Karpas-422 (cell line): ENCODE data around the gene CNN2. TPM values are rescaled to one million over a fixed set of nuclear protein-coding genes. Genes with fewer than 3 reads are reported as not detected.
A peak's percentile ranks its signal among the peaks of the same experiment; 100 is the strongest.

Experiments used
- DNase-seq: peaks from one replicate; pipeline ENCODE4 v3.0.0-alpha.2; 2015
- H2AFZ ChIP-seq: fragments of 200-600 bp; sonication (generic); 2 replicates; pipeline ENCODE4 v1.6.1; 2014; ENCODE audit warnings: antibody characterized with exemption, low read length, mixed read lengths
- H3K27ac ChIP-seq: fragments of 200-600 bp; sonication (generic); 2 replicates; pipeline ENCODE4 v1.5.1; 2014; ENCODE audit warnings: mild to moderate bottlenecking, low read length, moderate library complexity
- H3K27me3 ChIP-seq: fragments of 200-600 bp; sonication (generic); 2 replicates; pipeline ENCODE4 v1.6.1; 2014; ENCODE audit warnings: low read length, mixed read lengths
- H3K36me3 ChIP-seq: fragments of 200-600 bp; sonication (generic); 2 replicates; pipeline ENCODE4 v1.6.1; 2014; ENCODE audit warnings: low read length, mixed read lengths; ENCODE audit not compliant: insufficient read depth
- H3K4me1 ChIP-seq: fragments of 200-600 bp; sonication (generic); 2 replicates; pipeline ENCODE4 v1.6.1; 2014; ENCODE audit warnings: mild to moderate bottlenecking, low read length, mixed read lengths
- H3K4me2 ChIP-seq: fragments of 200-600 bp; sonication (generic); 2 replicates; pipeline ENCODE4 v1.6.1; 2014; ENCODE audit warnings: low read length, low read depth, mild to moderate bottlenecking; ENCODE audit not compliant: poor library complexity, severe bottlenecking
- H3K4me3 ChIP-seq: fragments of 200-600 bp; sonication (generic); 2 replicates; pipeline ENCODE4 v1.5.1; 2014; ENCODE audit warnings: mild to moderate bottlenecking, antibody characterized with exemption, low read length, mixed read lengths
- H3K79me2 ChIP-seq: fragments of 200-600 bp; sonication (generic); 2 replicates; pipeline ENCODE4 v1.6.1; 2014; ENCODE audit warnings: mild to moderate bottlenecking, low read length, mixed read lengths
- H3K9ac ChIP-seq: fragments of 200-600 bp; sonication (generic); 2 replicates; pipeline ENCODE4 v1.6.0; 2014; ENCODE audit warnings: low read length
- H3K9me2 ChIP-seq: fragments of 200-600 bp; sonication (generic), shearing (Covaris generic); replicated peaks from 2 replicates; pipeline ENCODE4 v1.6.0; 2014; ENCODE audit warnings: mild to moderate bottlenecking, low read length, moderate library complexity; ENCODE audit not compliant: insufficient read depth
- H3K9me3 ChIP-seq: fragments of 300-700, 200-600 bp; sonication (generic); 2 replicates; pipeline ENCODE4 v1.6.1; 2014; ENCODE audit warnings: low read length, mixed read lengths
- H4K20me1 ChIP-seq: fragments of 200-600 bp; sonication (generic); 2 replicates; pipeline ENCODE4 v1.6.1; 2014; ENCODE audit warnings: mild to moderate bottlenecking, antibody characterized with exemption, low read length, low read depth; ENCODE audit not compliant: insufficient read depth
- total RNA-seq: library from RNA; depleted of rRNA; stranded (reverse); fragments of >200 nt; shearing (Covaris generic); gene quantifications from 2 replicates; pipeline ENCODE4 v1.2.3, GENCODE V29; 2014; ENCODE audit warnings: low replicate concordance

The CNN2 gene
- total RNA-seq, 1 experiment from 2014 or later: 88.6 TPM

DNA sequence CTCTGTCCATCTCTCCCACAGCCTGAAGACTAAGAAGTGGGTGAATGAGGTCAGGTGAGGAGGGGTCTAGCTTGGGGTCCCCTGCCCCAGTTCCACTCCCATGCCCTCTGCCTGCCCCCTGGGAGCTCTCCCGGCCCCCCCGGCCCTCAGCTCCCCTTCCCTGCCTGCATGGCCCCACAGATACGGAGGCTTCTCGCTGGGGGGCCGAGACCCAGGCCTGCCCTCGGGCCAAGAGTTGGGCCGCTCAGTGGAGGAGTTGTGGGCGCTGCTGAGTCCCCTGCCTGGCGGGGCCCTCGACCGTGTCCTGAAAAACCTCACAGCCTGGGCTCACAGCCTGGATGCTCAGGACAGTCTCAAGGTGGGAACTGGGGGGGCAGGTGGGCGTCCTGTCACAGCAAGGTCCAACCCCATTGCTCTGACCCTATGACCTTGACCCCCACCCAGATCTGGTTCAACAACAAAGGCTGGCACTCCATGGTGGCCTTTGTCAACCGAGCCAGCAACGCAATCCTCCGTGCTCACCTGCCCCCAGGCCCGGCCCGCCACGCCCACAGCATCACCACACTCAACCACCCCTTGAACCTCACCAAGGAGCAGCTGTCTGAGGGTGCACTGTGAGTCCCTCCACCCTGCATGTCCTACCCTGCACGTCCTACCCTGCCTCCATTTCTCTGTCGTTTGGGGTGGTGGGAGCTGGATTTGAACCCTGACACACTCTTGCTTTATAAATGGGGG is 29.6 kb downstream of the CNN2 start:
- no peak for DNase-seq
- Histone ChIP-seq H3K9ac (no peak overlapping the region), H3K4me3 (no peak overlapping the region), H3K36me3 (no peaks in the 10 kb centered on the region), H3K27ac (no peak overlapping the region), H3K4me2 (no peak overlapping the region), H2AFZ (no peak overlapping the region), H3K27me3 (no peaks in the 10 kb centered on the region), H3K9me2 (no peaks in the 10 kb centered on the region), H3K4me1 (peaks cover 19% of the 10 kb centered on the region), H3K79me2 (no peaks in the 10 kb centered on the region), H4K20me1 (no peaks in the 10 kb centered on the region), H3K9me3 (no peaks in the 10 kb centered on the region)

DNA sequence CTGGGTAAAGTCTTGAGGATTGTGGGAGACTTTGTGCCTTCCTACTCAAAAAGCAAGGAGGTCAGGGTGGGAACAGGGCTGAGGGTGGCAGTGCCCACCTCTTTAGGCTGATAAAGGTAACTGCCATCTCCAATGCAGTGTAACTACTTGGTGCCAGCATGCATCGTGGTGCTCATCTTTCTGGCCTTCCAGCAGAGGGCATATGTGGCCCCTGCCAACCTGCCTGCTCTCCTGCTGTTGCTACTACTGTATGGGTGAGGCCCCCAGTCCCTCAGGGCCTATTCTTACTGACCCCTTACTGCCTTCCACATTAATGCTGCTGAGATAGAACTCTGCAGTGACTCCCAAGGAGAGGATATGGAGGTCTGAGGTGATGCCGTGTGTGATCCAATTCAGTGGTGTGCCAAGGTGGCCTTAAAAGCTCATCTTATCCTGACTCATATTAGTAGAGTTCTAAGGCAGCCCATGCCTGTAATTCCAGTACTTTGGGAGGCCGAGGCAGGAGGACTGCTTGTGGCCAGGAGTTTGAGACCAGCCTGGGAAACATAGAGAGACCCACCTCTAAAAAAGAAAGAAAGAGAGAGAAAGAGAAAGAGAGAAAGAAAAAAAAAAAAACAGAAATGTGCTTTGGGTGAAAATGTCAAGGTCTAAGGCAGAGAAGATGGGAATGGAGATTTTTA is 30.9 kb downstream of the CNN2 start:
- H3K4me1 ChIP-seq: peaks cover 19% of the 10 kb centered on the region
- no peak overlapping the region for H2AFZ ChIP-seq
- H3K27ac ChIP-seq: peak overlapping the region; percentile 40; the same call in 1 of the 2 replicates
- no peak overlapping the region for H3K4me3 ChIP-seq
- H3K9me2 ChIP-seq: no peaks in the 10 kb centered on the region
- H3K4me2 ChIP-seq: no peak overlapping the region
- H4K20me1 ChIP-seq: no peaks in the 10 kb centered on the region
- no peak overlapping the region for H3K9ac ChIP-seq
- no peaks in the 10 kb centered on the region for H3K9me3 ChIP-seq
- no peaks in the 10 kb centered on the region for H3K27me3 ChIP-seq
- no peaks in the 10 kb centered on the region for H3K36me3 ChIP-seq
- DNase-seq: peak; percentile 75
- H3K79me2 ChIP-seq: no peaks in the 10 kb centered on the region

DNA sequence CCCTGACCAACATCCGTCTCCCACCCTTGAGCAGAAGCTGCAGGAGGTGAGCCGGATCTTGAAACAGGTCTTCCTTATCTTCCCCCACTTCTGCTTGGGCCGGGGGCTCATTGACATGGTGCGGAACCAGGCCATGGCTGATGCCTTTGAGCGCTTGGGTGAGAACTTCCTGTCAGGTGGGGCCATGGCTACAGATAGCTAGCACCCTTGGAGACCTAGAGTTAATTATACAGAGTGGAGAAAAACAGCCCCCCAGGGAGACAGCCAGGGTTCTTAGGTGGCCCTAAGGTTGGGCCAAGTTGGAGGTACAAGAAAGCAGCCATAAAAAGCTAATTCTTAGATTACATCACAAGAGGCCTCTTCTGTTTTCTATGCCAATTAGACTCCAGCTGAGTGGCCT is 31.7 kb downstream of the CNN2 start:
- no peaks in the 10 kb centered on the region for H3K9me3 ChIP-seq
- H3K4me2 ChIP-seq: no peak overlapping the region
- peak; percentile 74 for DNase-seq
- 0 out of 2 replicates have a peak overlapping the region, but pooled peaks have one; percentile 40 for H3K27ac ChIP-seq
- H3K27me3 ChIP-seq: no peaks in the 10 kb centered on the region
- H4K20me1 ChIP-seq: no peaks in the 10 kb centered on the region
- H3K79me2 ChIP-seq: no peaks in the 10 kb centered on the region
- no peaks in the 10 kb centered on the region for H3K36me3 ChIP-seq
- peaks cover 19% of the 10 kb centered on the region for H3K4me1 ChIP-seq
- H3K9ac ChIP-seq: no peak overlapping the region
- H2AFZ ChIP-seq: no peak overlapping the region
- no peak overlapping the region for H3K4me3 ChIP-seq
- H3K9me2 ChIP-seq: no peaks in the 10 kb centered on the region

DNA sequence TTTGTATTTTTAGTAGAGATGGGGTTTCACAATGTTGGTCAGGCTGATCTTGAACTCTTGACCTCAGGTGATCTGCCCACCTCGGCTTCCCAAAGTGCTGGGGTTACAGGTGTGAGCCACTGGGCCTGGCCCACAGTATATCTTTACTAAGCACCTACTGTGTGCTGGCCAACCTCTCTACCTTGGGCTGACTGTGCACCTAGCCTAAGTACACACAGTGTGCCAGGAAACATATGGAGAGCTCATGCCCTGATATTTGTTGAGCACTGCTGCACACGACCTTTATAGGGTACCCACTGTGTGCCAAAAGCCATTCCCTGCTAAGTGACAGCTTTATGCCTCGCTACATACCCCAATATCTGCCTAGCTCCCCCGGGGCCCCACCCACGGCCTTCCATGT is 34.3 kb downstream of the CNN2 start:
- Histone ChIP-seq H3K4me3 (no peak overlapping the region), H3K4me2 (no peak overlapping the region), H4K20me1 (no peaks in the 10 kb centered on the region), H3K9me2 (no peaks in the 10 kb centered on the region), H3K4me1 (peaks cover 34% of the 10 kb centered on the region), H3K9ac (no peak overlapping the region), H3K9me3 (no peaks in the 10 kb centered on the region), H2AFZ (no peak overlapping the region), H3K36me3 (no peaks in the 10 kb centered on the region), H3K27me3 (no peaks in the 10 kb centered on the region), H3K79me2 (no peaks in the 10 kb centered on the region), H3K27ac (no peak overlapping the region)
- DNase-seq: no peak

DNA sequence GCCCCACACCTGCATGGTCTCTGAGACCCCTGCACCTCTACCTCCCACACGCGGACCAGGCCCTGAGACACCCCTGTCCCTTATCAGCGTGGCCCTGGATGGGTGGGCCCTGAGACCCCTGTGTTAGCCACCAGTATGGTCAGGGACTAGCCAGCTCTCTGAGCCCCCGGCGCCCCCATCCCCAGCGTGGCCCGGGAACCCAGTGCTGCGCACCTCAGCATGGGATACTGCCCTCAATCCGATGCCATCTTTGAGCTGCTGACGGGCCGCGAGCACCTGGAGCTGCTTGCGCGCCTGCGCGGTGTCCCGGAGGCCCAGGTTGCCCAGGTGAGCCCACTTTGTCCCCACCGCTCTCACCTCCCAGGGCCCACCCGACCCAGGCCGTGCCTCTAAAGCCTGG is 35.6 kb downstream of the CNN2 start:
- Histone ChIP-seq H3K9ac (no peak overlapping the region), H3K27me3 (no peaks in the 10 kb centered on the region), H3K9me3 (no peaks in the 10 kb centered on the region), H3K4me1 (peaks cover 43% of the 10 kb centered on the region), H3K4me2 (no peak overlapping the region), H3K79me2 (no peaks in the 10 kb centered on the region), H3K9me2 (no peaks in the 10 kb centered on the region), H4K20me1 (no peaks in the 10 kb centered on the region), H2AFZ (no peak overlapping the region), H3K27ac (no peak overlapping the region), H3K36me3 (no peaks in the 10 kb centered on the region), H3K4me3 (no peak overlapping the region)
- no peak for DNase-seq

DNA sequence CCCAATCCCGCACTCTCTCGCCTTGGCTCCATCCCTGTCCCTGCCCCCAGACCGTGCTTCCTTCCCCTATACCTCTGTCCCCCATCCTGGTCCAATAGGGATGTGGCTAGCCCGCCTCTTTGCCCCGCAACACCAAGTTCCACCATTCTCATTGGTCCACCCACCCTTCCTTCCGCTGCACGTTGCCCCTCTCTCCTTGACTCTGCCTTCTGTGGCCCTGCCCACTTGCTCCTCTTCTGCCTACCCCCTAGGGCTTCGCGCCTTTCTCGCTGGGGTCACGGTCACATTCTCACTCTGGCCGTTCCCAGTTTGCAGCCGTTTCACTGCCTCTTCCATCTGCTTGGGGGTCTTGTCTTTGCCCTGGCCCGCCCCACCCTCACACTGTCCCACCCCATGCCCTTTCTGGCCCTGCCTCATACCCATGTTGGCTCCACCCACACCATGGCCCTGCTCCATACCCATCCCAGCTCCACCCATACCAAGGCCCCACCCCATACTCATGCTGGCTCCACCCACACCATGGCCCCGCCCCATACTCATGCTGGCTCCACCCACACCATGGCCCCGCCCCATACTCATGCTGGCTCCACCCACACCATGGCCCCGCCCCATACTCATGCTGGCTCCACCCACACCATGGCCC is 36.1 kb downstream of the CNN2 start:
- Histone ChIP-seq H4K20me1 (no peaks in the 10 kb centered on the region), H3K4me1 (peaks cover 41% of the 10 kb centered on the region), H3K9me2 (no peaks in the 10 kb centered on the region), H3K9ac (no peak overlapping the region), H3K36me3 (no peaks in the 10 kb centered on the region), H3K27ac (no peak overlapping the region), H3K9me3 (no peaks in the 10 kb centered on the region), H3K4me2 (no peak overlapping the region), H3K27me3 (no peaks in the 10 kb centered on the region), H3K79me2 (no peaks in the 10 kb centered on the region), H2AFZ (no peak overlapping the region), H3K4me3 (no peak overlapping the region)
- DNase-seq: no peak

DNA sequence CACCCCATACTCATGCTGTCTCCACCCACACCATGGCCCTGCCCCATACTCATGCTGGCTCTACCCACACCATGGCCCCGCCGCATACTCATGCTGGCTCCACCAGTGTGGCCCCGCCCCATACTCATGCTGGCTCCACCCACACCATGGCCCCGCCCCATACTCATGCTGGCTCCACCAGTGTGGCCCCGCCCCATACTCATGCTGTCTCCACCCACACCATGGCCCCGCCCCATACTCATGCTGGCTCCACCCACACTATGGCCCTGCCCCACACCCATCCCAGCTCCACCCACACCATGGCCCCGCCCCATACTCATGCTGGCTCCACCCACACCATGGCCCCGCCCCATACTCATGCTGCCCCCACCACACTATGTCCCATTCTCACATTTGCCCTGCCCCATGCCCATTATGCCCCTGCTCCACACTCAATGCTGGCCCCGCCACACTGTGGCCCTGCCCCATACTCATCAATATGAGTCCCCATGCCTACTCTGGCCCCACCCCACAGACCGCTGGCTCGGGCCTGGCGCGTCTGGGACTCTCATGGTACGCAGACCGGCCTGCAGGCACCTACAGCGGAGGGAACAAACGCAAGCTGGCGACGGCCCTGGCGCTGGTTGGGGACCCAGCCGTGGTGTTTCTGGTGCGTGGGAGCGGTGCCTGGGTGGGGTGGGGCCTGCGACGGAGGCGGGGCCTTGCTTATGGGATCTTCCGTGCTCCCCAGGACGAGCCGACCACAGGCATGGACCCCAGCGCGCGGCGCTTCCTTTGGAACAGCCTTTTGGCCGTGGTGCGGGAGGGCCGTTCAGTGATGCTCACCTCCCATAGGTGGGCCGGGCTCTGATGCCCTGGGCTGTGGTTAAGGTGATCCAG is 36.9 kb downstream of the CNN2 start:
- peak; percentile 93 for DNase-seq
- no peak overlapping the region for H2AFZ ChIP-seq
- H3K4me2 ChIP-seq: no peak overlapping the region
- H3K79me2 ChIP-seq: peaks cover 2% of the 10 kb centered on the region; the same call in 1 of the 2 replicates
- H3K9me2 ChIP-seq: no peaks in the 10 kb centered on the region
- no peaks in the 10 kb centered on the region for H3K27me3 ChIP-seq
- H3K4me1 ChIP-seq: peaks cover 40% of the 10 kb centered on the region
- no peaks in the 10 kb centered on the region for H3K9me3 ChIP-seq
- H4K20me1 ChIP-seq: no peaks in the 10 kb centered on the region
- H3K4me3 ChIP-seq: no peak overlapping the region
- no peak overlapping the region for H3K27ac ChIP-seq
- no peaks in the 10 kb centered on the region for H3K36me3 ChIP-seq
- no peak overlapping the region for H3K9ac ChIP-seq
